AG04450 (cell line): ENCODE results near the gene RNF144B. TPM values are rescaled to one million over a fixed set of nuclear protein-coding genes. Genes with fewer than 3 reads are reported as not detected.

Source experiments
- CTCF ChIA-PET: fragments of 300-600, 350-600 bp; formaldehyde crosslinking; extraction: SDS; loops from one replicate; lab custom pipeline; 2022; ENCODE audit warnings: antibody characterized with exemption, inconsistent platforms; lab: Charles Lee
- POLR2A ChIA-PET: fragments of 350-600 bp; formaldehyde crosslinking; extraction: SDS; loops from one replicate; lab custom pipeline; 2021; ENCODE audit warnings: antibody characterized with exemption, inconsistent platforms; lab: Yijun Ruan, JAX
- DNase-seq: peaks from one replicate; pipeline ENCODE4 v3.0.0-alpha.2; 2011; ENCODE audit warnings: low read depth, low spot score
- H3K27ac ChIP-seq: one replicate; pipeline ENCODE4 v1.5.1; 2012; ENCODE audit warnings: low read depth, low read length, control low read depth
- H3K27me3 ChIP-seq: one replicate; pipeline ENCODE4 v1.6.0; 2012; ENCODE audit warnings: low read length; ENCODE audit not compliant: control insufficient read depth, insufficient read depth
- H3K4me3 ChIP-seq: 2 replicates; pipeline ENCODE4 v1.5.1; 2011; ENCODE audit warnings: mild to moderate bottlenecking, low read depth, low read length, control low read depth
- H3K9me3 ChIP-seq: 2 replicates; pipeline ENCODE4 v1.5.1; 2012; ENCODE audit warnings: low read length; ENCODE audit not compliant: control insufficient read depth, insufficient read depth
- polyA plus RNA-seq: library from polyadenylated mRNA; depleted of rRNA; stranded (reverse); fragments of >200 nt; gene quantifications from 2 replicates; pipeline ENCODE4 v1.2.3, GENCODE V29; 2011
- TF ChIP-seq, protein P1 (sequence below): IDR thresholded peaks from 2 replicates; pipeline ENCODE4 v1.5.1; 2011; ENCODE audit warnings: low read depth, low read length, control low read depth, inconsistent platforms

The RNF144B gene
- polyA plus RNA-seq, 1 experiment = 0.25 TPM

DNA sequence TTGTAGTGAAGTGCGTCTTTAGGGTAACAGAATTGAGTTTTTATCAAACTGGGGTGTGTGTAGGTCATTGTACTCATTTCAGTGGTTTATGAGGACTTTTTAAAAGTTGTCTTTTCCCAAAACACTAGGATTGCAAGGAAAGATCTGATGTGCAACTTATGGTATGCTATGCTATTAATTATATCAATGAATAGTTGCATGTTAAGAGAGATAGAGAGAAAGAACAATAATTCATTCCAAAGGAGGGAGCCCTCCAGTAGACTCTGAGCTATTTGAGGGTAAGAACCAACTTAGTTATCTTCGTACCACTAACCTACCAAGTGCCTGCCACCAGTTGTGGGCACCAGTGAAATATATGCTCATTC is 117.1 kb downstream of the RNF144B start:
- ChIA-PET POLR2A (no interaction called here), CTCF (interaction anchor here (0.6 to 7.8 kb wide), 39 partner anchors 9 to 689 kb away, joined by 3 to 364 read pairs (median 5); partner anchors contain the start of gene DEK)
- H3K27me3 ChIP-seq = no peaks in the 10 kb centered on the region
- H3K9me3 ChIP-seq = no peaks in the 10 kb centered on the region
- H3K27ac ChIP-seq = no peak overlapping the region
- TF ChIP-seq, protein P1, sequence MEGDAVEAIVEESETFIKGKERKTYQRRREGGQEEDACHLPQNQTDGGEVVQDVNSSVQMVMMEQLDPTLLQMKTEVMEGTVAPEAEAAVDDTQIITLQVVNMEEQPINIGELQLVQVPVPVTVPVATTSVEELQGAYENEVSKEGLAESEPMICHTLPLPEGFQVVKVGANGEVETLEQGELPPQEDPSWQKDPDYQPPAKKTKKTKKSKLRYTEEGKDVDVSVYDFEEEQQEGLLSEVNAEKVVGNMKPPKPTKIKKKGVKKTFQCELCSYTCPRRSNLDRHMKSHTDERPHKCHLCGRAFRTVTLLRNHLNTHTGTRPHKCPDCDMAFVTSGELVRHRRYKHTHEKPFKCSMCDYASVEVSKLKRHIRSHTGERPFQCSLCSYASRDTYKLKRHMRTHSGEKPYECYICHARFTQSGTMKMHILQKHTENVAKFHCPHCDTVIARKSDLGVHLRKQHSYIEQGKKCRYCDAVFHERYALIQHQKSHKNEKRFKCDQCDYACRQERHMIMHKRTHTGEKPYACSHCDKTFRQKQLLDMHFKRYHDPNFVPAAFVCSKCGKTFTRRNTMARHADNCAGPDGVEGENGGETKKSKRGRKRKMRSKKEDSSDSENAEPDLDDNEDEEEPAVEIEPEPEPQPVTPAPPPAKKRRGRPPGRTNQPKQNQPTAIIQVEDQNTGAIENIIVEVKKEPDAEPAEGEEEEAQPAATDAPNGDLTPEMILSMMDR = no peak
- H3K4me3 ChIP-seq = no peak overlapping the region
- DNase-seq = no peak

DNA sequence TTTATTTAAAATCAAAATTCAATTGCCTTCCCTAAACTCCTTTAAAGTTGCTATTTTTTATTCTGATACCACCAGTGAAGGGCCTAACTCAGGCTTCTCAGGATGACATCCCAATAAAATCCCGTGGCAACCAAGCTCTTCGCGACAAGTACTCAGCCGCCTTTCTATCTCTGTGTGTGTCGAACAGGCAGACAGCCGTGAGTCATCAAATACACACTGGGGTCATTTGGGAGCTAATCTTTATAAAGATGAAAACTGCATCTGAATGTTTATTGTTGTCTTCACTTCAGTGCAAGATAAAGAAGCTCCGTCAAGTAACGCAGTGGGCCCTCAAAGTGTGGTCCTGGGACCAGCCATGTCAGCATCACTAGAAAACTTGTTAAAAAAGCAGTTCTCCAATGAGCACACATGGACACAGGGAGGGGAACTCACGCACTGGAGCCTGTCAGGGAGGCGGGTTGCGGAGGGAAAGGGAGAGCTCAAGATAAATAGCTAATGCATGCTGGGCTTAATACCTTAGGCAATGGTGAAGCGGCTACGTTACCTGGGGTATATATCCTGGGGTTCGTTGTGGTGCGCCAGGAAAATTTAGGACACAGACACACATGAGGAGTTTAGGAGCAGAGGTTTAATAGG is 119.3 kb downstream of the RNF144B start:
- Histone ChIP-seq H3K9me3 (no peaks in the 10 kb centered on the region), H3K4me3 (no peak overlapping the region), H3K27ac (no peak overlapping the region), H3K27me3 (no peaks in the 10 kb centered on the region)
- TF ChIP-seq, protein P1 = no peak
- ChIA-PET POLR2A (no interaction called here), CTCF (interaction anchor here (0.8 to 7.8 kb wide), 5 partner anchors 9 to 189 kb away, joined by 3 to 364 read pairs (median 5); no protein-coding TSS in a partner anchor)
- no peak for DNase-seq

DNA sequence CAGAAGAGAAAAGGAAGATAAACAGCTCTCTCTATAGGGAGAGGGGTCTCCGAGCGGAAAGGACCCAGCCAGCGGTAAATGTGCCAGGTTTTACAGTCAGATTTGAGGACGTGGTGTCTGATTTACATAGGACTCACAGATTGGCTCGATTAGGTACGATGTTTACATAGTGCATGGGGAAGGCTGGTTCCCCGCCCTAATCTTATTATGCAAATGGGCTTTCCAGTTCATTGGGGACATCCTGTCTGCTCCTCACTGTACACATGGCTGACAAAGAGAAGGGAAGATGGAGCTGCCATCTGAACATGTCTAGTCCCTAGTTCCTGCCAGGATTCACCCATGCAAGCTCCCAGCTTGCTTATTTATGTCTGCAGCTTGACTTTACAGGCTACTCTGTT is 119.9 kb downstream of the RNF144B start:
- POLR2A ChIA-PET = no interaction called here
- no peak for DNase-seq
- H3K27me3 ChIP-seq = no peaks in the 10 kb centered on the region
- H3K4me3 ChIP-seq = no peak overlapping the region
- H3K9me3 ChIP-seq = no peaks in the 10 kb centered on the region
- TF ChIP-seq, protein P1 = no peak
- CTCF ChIA-PET = interaction anchor here (1.1 to 7.8 kb wide), 3 partner anchors 9 to 190 kb away, joined by 3 to 364 read pairs (median 4); no protein-coding TSS in a partner anchor
- H3K27ac ChIP-seq = no peak overlapping the region

DNA sequence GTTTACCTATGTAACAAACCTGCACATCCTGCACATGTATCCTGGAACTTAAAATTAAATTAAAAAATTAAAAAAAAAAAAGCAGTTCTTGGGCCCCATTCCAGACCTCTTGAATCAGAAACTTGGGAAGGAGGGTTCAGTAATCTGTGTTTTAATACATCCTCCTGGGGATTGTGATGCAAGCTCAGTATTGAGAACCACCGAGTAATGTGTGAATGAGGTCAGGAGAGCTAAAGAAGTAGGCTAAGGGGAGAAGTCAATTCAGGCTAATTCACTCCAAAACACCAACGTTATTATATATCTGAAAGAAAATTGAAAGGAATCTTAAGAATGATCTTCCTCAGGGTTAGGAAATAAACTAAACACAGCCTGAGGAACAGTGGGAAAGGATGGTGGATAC is 120.4 kb downstream of the RNF144B start:
- ChIA-PET CTCF (interaction anchor here (7.8 kb wide), 1 partner anchor 185 kb away, joined by 364 read pairs; no protein-coding TSS in a partner anchor), POLR2A (no interaction called here)
- no peak overlapping the region for H3K27ac ChIP-seq
- no peaks in the 10 kb centered on the region for H3K27me3 ChIP-seq
- TF ChIP-seq, protein P1 = no peak
- DNase-seq = no peak
- no peak overlapping the region for H3K4me3 ChIP-seq
- no peaks in the 10 kb centered on the region for H3K9me3 ChIP-seq

DNA sequence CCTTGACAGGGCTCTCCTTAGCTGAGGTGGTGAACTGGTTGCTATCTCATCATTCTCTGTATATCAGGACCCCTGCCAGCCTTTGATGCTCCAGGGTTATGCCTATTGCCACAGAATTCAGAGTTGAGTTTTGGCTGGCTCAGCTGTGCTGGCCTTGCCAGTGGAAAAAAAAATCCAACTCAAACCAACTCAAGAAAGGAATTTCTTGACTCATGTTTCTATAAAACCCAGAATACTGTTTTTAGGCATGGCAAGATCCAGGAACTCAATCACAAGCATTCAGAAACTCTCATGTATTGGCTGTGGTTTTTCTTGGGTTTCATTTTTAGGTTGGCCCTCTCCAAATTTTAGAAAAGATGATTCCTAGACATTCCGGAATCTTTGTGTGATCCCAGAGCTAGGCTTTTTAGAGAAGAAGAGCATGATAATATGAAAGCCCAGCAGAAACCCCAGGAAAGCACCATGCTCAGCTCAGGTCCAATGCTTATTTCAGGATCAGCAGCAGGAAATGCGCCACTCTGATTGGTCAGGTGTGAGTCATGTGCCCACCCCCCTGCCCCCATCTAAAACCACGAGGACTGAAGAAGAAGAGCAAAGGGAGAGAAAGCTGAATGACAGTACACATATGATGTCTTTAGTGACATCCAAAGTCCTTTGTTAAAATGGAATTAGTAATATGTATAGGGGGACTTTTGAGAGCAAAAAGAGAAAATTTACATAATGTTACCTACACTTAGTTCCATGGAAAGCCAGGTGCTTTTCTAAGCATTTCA is 122.9 kb downstream of the RNF144B start:
- Histone ChIP-seq H3K4me3 (no peak overlapping the region), H3K27me3 (no peaks in the 10 kb centered on the region), H3K9me3 (no peaks in the 10 kb centered on the region), H3K27ac (no peak overlapping the region)
- DNase-seq = no peak
- ChIA-PET CTCF (interaction anchor here (1.0 to 1.3 kb wide), 2 partner anchors 17 to 186 kb away, joined by 3 to 12 read pairs; no protein-coding TSS in a partner anchor), POLR2A (no interaction called here)
- TF ChIP-seq, protein P1 = no peak
